ENCODE data around the gene ARMH4. TPM values are rescaled to one million over a fixed set of nuclear protein-coding genes. Genes with fewer than 3 reads are reported as not detected.

ARMH4 gene
- total RNA-seq, 2 donors from 2014 or later, result 1.0 TPM; not detected in 1

DNA sequence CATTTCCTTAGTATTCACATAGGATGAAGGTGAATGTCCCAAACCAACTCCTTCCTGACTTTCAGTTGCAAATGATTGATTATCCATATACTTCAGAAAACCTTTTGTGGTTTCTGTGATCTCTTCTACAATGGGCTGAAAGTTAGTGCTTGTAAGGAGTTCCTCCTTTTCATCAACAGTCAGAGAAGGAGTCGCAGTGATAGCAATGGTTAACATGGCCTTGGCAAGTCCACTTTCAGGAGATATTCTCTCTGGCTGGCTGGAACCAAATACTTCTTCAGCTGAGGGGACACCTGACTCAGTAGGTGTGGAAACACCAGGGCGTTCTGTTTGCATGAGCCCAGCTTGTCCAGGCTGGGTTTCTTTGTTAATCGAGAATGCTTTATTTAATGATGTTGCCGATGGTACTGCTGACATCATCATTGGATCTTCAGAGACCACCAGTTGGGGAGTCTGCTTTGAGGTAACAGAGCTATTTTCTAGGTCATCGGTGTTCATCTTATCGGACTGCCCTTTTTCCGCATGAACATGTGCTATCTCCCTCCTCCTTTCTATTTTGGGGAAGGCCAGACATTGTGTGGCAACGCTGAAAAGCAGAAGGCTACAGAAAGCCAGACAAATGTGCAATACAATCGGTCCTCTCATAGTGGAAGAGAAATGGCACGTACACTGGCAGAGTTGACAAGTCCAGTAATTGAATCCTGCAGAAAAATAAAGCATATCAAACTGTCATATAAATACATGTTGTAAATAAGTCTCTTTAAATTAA is 13.1 kb downstream of the ARMH4 start:
- Histone ChIP-seq H3K27me3 (no peaks in the 10 kb centered on the region), H3K9me3 (no peaks in the 10 kb centered on the region), H3K27ac (no peak overlapping the region), H3K4me3 (no peak overlapping the region), H3K4me1 (no peaks in the 10 kb centered on the region), H3K36me3 (replicated peaks in 1 of 2; ENCODE audit: insufficient read depth in 1 of 2, low read depth in 2 of 2) (no peaks in the 10 kb centered on the region)
- DNase-seq, result no peak
- intact Hi-C loops (cut with DNase I), result no loop called here
- TF ChIP-seq, protein P1, sequence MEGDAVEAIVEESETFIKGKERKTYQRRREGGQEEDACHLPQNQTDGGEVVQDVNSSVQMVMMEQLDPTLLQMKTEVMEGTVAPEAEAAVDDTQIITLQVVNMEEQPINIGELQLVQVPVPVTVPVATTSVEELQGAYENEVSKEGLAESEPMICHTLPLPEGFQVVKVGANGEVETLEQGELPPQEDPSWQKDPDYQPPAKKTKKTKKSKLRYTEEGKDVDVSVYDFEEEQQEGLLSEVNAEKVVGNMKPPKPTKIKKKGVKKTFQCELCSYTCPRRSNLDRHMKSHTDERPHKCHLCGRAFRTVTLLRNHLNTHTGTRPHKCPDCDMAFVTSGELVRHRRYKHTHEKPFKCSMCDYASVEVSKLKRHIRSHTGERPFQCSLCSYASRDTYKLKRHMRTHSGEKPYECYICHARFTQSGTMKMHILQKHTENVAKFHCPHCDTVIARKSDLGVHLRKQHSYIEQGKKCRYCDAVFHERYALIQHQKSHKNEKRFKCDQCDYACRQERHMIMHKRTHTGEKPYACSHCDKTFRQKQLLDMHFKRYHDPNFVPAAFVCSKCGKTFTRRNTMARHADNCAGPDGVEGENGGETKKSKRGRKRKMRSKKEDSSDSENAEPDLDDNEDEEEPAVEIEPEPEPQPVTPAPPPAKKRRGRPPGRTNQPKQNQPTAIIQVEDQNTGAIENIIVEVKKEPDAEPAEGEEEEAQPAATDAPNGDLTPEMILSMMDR (IDR thresholded peaks at IDR 0.05), result no peak
- no peak for TF ChIP-seq POLR2A (IDR thresholded peaks at IDR 0.05)
- ATAC-seq, result no peak
- 80 to 90% methylated on average over 10 of the region's 10 CpGs for WGBS, 2 donors

DNA sequence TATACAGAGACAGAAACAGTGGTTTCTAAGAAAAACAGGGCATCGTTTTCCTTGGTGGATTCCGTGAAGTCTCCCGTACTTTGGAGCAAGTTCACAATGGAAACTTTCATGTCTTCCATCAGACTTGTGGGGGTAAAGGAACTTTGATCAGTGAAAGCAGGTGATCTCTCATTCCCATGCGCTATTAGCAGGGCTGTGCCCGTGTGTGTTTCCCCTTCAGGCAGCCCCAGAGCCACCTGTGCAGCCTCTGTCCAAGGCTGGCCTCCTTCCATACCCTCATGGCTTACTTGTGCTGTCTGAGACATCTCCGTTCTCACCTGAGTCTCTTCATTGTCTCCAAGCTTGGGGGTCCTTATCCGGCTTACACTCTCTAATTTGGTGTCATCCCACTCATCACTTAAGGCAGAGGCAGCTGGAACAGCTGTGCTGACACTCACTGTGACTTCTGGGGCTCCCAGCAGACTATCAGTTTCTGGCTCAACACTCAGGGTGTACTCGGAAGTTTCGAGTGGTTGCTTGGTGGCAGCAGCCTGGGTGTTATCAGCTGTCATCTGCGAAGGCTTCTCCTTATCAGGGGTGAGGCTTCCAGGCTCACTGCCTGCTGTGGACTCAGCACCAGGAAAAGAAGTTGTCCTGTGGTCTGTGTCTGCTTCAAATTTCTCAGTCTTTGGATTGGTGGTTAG is 13.8 kb downstream of the ARMH4 start:
- Histone ChIP-seq H3K4me1 (no peaks in the 10 kb centered on the region), H3K9me3 (no peaks in the 10 kb centered on the region), H3K27ac (no peak overlapping the region), H3K27me3 (no peaks in the 10 kb centered on the region), H3K4me3 (no peak overlapping the region), H3K36me3 (replicated peaks in 1 of 2; ENCODE audit: insufficient read depth in 1 of 2, low read depth in 2 of 2) (no peaks in the 10 kb centered on the region)
- TF ChIP-seq POLR2A (IDR thresholded peaks at IDR 0.05), result no peak
- TF ChIP-seq, protein P1 (IDR thresholded peaks at IDR 0.05), result no peak
- intact Hi-C loops (cut with DNase I), result no loop called here
- ATAC-seq (no peak), DNase-seq (no peak)
- WGBS, 2 donors, result 79 to 91% methylated on average over 10 of the region's 10 CpGs

DNA sequence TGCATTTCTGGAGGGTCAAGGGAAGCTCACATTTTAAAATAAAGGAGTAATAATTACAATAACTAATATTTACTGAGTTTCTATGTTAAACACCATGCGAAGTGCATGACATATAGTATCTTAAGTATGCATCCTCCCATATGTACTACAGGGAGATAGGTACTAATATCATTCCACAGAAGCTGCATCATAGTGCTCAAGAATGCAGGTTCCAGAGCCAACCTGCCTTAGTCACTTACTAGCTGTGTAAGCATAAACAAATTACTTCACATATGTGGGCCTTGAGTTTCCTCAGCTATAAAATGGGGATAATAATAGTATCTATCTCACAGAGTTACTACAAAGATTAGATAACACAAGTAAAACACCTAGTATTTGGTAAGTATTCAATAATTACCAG is 18.3 kb downstream of the ARMH4 start:
- H3K4me3 ChIP-seq, result no peak overlapping the region
- TF ChIP-seq, protein P1 (IDR thresholded peaks at IDR 0.05), result no peak
- no peak for TF ChIP-seq POLR2A (IDR thresholded peaks at IDR 0.05)
- H3K4me1 ChIP-seq, result no peaks in the 10 kb centered on the region
- H3K27ac ChIP-seq, result no peak overlapping the region
- no peaks in the 10 kb centered on the region for H3K36me3 ChIP-seq (replicated peaks in 1 of 2; ENCODE audit: insufficient read depth in 1 of 2, low read depth in 2 of 2)
- ATAC-seq (no peak), DNase-seq (no peak)
- intact Hi-C loops (cut with DNase I), result no loop called here
- WGBS, 2 donors, result 85 to 92% methylated on average over 1 of the region's 1 CpG
- H3K9me3 ChIP-seq, result no peaks in the 10 kb centered on the region
- H3K27me3 ChIP-seq, result no peaks in the 10 kb centered on the region

DNA sequence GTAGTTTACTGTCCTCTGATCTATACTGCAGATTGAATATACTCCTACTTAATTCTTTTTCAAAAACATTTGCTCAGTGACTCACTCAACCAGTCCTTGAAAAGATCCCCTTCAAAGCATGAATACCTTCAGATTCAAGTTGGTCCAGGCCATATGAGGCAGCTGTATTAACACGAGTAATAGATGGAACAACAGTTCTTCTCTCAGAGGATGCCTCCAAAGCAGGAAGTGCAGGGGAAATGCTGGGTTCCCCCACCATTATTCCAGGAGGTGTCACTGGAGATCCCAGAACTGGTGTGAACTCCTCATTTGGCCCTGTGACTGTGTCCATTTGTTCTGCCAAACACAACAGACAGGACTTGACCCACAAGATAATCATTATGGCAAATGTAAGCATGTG is 20.6 kb downstream of the ARMH4 start:
- Histone ChIP-seq H3K9me3 (no peaks in the 10 kb centered on the region), H3K36me3 (replicated peaks in 1 of 2; ENCODE audit: insufficient read depth in 1 of 2, low read depth in 2 of 2) (no peaks in the 10 kb centered on the region), H3K27ac (no peak overlapping the region), H3K4me3 (no peak overlapping the region), H3K4me1 (no peaks in the 10 kb centered on the region), H3K27me3 (no peaks in the 10 kb centered on the region)
- TF ChIP-seq, protein P1 (IDR thresholded peaks at IDR 0.05), result no peak
- TF ChIP-seq POLR2A (IDR thresholded peaks at IDR 0.05), result no peak
- DNase-seq (no peak), ATAC-seq (no peak)
- WGBS, 2 donors, result 67 to 84% methylated on average over 1 of the region's 1 CpG
- intact Hi-C loops (cut with DNase I), result no loop called here
